Neural cell (in vitro differentiated cells): ENCODE measurements around the gene SPCS3. TPM values are rescaled to one million over a fixed set of nuclear protein-coding genes. Genes with fewer than 3 reads are reported as not detected.

Experiments
- H2AFZ ChIP-seq: fragments of 200-600, 300-800 bp; sonication (generic), shearing (Covaris generic); 2 replicates; pipeline ENCODE4 v1.6.0; 2014; ENCODE audit warnings: low read depth, mild to moderate bottlenecking, antibody characterized with exemption, low read length, moderate library complexity
- H3F3A ChIP-seq: fragments of 200-600 bp; shearing (Covaris generic); 2 replicates; pipeline ENCODE4 v1.6.1; 2016; ENCODE audit warnings: mild to moderate bottlenecking, moderate library complexity, mixed read lengths, antibody characterized with exemption, low read length; ENCODE audit not compliant: insufficient read depth, poor library complexity, severe bottlenecking
- H3K27ac ChIP-seq: fragments of 200-600, 300-800 bp; sonication (generic), shearing (Covaris generic); 2 replicates; pipeline ENCODE4 v1.5.1; 2014; ENCODE audit warnings: mild to moderate bottlenecking, low read length, moderate library complexity
- H3K27me3 ChIP-seq: fragments of 300-800, 200-600 bp; sonication (generic), shearing (Covaris generic); 2 replicates; pipeline ENCODE4 v1.6.0; 2014; ENCODE audit warnings: mild to moderate bottlenecking, low read depth, low read length, moderate library complexity; ENCODE audit not compliant: insufficient read depth
- H3K36me3 ChIP-seq: fragments of 300-800, 200-600 bp; sonication (generic), shearing (Covaris generic); 2 replicates; pipeline ENCODE4 v1.5.1; 2014; ENCODE audit warnings: mild to moderate bottlenecking, antibody characterized with exemption, low read length, moderate library complexity; ENCODE audit not compliant: insufficient read depth
- H3K4me2 ChIP-seq: fragments of 300-800, 200-600 bp; sonication (generic), shearing (Covaris generic); 2 replicates; pipeline ENCODE4 v1.6.0; 2014; ENCODE audit warnings: mild to moderate bottlenecking, low read length
- H3K4me3 ChIP-seq: fragments of 300-800, 200-600 bp; sonication (generic), shearing (Covaris generic); 2 replicates; pipeline ENCODE4 v1.5.1; 2014; ENCODE audit warnings: mild to moderate bottlenecking, low read length, moderate library complexity
- H3K79me2 ChIP-seq: fragments of 200-600 bp; shearing (Covaris generic); replicated peaks from 2 replicates; pipeline ENCODE4 v1.6.0; 2014; ENCODE audit warnings: mild to moderate bottlenecking, low read length, moderate library complexity; ENCODE audit not compliant: insufficient read depth
- H3K9ac ChIP-seq: fragments of 300-800, 200-600 bp; sonication (generic), shearing (Covaris generic); 2 replicates; pipeline ENCODE4 v1.6.1; 2016; ENCODE audit warnings: mild to moderate bottlenecking, low read length, mixed read lengths
- H3K9me2 ChIP-seq: fragments of 200-600 bp; shearing (Covaris generic); 2 replicates; pipeline ENCODE4 v1.6.1; 2016; ENCODE audit warnings: mild to moderate bottlenecking, low read length, mixed read lengths; ENCODE audit not compliant: insufficient read depth
- H3K9me3 ChIP-seq: fragments of 200-600, 300-800 bp; sonication (generic), shearing (Covaris generic); 2 replicates; pipeline ENCODE4 v1.6.1; 2016; ENCODE audit warnings: mild to moderate bottlenecking, mixed run types, low read length, moderate library complexity, mixed read lengths
- H4K20me1 ChIP-seq: fragments of 200-600 bp; shearing (Covaris generic); 2 replicates; pipeline ENCODE4 v1.6.1; 2016; ENCODE audit warnings: mild to moderate bottlenecking, mixed run types; ENCODE audit not compliant: insufficient read depth
- CTCF ChIP-seq: fragments of 450-650 bp; IDR thresholded peaks from 2 replicates; pipeline ENCODE4 v1.5.1; 2014; ENCODE audit warnings: antibody characterized with exemption, mild to moderate bottlenecking, moderate library complexity; ENCODE audit not compliant: poor library complexity, severe bottlenecking
- EZH2 ChIP-seq: fragments of 200-600, 300-800 bp; shearing (Covaris generic), sonication (generic); IDR thresholded peaks from 2 replicates; pipeline ENCODE4 v1.6.1; 2014; ENCODE audit warnings: antibody characterized with exemption, low read length, borderline replicate concordance, mild to moderate bottlenecking; ENCODE audit not compliant: insufficient read depth, poor library complexity, severe bottlenecking
- MXI1 ChIP-seq: fragments of 450-650 bp; conservative IDR thresholded peaks from 2 replicates; pipeline ENCODE4 v1.6.1; 2014; ENCODE audit warnings: antibody characterized with exemption, mild to moderate bottlenecking; ENCODE audit not compliant: poor library complexity, severe bottlenecking
- POLR2AphosphoS5 ChIP-seq: IDR thresholded peaks from 2 replicates; pipeline ENCODE4 v1.6.1; 2012
- RAD21 ChIP-seq: fragments of 450-650 bp; conservative IDR thresholded peaks from 2 replicates; pipeline ENCODE4 v1.6.1; 2014; ENCODE audit warnings: antibody characterized with exemption, mild to moderate bottlenecking, moderate library complexity
- SMC3 ChIP-seq: fragments of 450-650 bp; conservative IDR thresholded peaks from 2 replicates; pipeline ENCODE4 v1.6.1; 2014; ENCODE audit warnings: antibody characterized with exemption, mild to moderate bottlenecking, moderate library complexity; ENCODE audit not compliant: poor library complexity
- TAF1 ChIP-seq: IDR thresholded peaks from 2 replicates; pipeline ENCODE4 v1.6.1; 2012; ENCODE audit warnings: low read depth
- polyA plus RNA-seq: library from polyadenylated mRNA; depleted of rRNA; stranded (reverse); fragments of >200 nt; gene quantifications from 2 replicates; pipeline ENCODE4 v1.2.3, GENCODE V29; 2014
- TF ChIP-seq, protein P1 (sequence below): IDR thresholded peaks from 2 replicates; pipeline ENCODE4 v1.6.1; 2012; ENCODE audit warnings: borderline replicate concordance

SPCS3 gene
- polyA plus RNA-seq, 1 donor from 2014 or later = 104 TPM

DNA sequence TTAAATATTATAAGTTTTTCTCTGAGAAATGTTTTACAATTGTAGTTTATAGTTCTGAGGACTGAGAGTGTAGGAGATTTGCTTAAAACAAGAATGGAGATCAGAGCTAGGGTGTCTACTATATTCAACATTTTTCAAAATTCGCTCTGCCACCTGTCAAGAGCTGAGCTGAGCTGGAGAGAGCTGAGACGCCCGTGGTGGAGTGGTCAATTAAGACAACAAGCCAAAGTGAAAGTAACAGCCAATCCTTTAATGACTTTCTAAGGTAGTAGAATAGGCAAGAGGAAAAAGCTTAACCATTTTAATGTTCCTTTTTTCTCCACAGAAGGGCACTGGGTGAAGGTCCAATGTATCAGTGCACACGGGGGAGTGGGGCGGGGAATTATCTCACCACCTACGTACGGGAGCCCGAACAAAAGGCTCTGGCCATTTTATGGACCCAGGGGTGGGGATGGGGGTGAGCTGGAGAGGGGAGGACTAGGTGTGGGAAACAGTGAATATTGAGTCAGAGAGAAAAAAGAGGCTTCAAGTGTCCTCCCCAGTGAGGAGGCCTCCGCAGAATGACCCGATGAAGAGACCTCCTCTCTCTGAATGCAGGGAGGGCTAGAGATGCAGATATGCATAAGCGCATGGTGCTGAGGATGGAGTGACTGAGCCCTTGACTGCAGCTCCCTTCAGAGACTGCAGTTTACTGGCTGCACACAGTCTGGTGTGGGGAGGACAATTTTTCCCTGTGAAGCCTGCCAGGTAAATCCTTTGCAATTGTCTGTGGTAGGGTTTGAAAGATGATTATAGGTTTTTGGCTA is 60.8 kb downstream of the SPCS3 start:
- Histone ChIP-seq H3F3A (no peaks in the 10 kb centered on the region), H3K9ac (no peak overlapping the region), H3K9me2 (no peaks in the 10 kb centered on the region), H3K36me3 (no peaks in the 10 kb centered on the region), H3K79me2 (no peaks in the 10 kb centered on the region), H3K4me2 (no peak overlapping the region), H3K9me3 (no peaks in the 10 kb centered on the region), H3K27me3 (no peaks in the 10 kb centered on the region), H4K20me1 (no peaks in the 10 kb centered on the region), H3K27ac (no peak overlapping the region), H3K4me3 (no peak overlapping the region), H2AFZ (no peak overlapping the region)
- TF ChIP-seq POLR2AphosphoS5 (no peak), CTCF (no peak), EZH2 (no peak), MXI1 (no peak), TAF1 (no peak), RAD21 (no peak), SMC3 (no peak)
- TF ChIP-seq, protein P1, sequence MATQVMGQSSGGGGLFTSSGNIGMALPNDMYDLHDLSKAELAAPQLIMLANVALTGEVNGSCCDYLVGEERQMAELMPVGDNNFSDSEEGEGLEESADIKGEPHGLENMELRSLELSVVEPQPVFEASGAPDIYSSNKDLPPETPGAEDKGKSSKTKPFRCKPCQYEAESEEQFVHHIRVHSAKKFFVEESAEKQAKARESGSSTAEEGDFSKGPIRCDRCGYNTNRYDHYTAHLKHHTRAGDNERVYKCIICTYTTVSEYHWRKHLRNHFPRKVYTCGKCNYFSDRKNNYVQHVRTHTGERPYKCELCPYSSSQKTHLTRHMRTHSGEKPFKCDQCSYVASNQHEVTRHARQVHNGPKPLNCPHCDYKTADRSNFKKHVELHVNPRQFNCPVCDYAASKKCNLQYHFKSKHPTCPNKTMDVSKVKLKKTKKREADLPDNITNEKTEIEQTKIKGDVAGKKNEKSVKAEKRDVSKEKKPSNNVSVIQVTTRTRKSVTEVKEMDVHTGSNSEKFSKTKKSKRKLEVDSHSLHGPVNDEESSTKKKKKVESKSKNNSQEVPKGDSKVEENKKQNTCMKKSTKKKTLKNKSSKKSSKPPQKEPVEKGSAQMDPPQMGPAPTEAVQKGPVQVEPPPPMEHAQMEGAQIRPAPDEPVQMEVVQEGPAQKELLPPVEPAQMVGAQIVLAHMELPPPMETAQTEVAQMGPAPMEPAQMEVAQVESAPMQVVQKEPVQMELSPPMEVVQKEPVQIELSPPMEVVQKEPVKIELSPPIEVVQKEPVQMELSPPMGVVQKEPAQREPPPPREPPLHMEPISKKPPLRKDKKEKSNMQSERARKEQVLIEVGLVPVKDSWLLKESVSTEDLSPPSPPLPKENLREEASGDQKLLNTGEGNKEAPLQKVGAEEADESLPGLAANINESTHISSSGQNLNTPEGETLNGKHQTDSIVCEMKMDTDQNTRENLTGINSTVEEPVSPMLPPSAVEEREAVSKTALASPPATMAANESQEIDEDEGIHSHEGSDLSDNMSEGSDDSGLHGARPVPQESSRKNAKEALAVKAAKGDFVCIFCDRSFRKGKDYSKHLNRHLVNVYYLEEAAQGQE = no peak

Other genes with a start within 250 kb of the SPCS3 start
- not detected in 2 replicates for gene SPATA4, start 124.4 kb upstream of the SPCS3 start, polyA plus RNA-seq
- 1.8 TPM in 1 of 2 replicates, not detected in the other for gene ASB5, start 50.7 kb upstream of the SPCS3 start, polyA plus RNA-seq